NT2/D1 (cell line): ENCODE results near the gene SLC5A10.
"Not testable (repeated sequence)": the region's sequence is repeated elsewhere in the genome, so short reads cannot be mapped to it uniquely, and the experiment has no call there.

Experiments
- DNase-seq: peaks from one replicate; pipeline ENCODE4 v3.0.0-alpha.2; 2011; ENCODE audit warnings: low read depth, low spot score
- H3K27me3 ChIP-seq: 2 replicates; pipeline ENCODE4 v1.6.0; 2011; ENCODE audit warnings: mild to moderate bottlenecking; ENCODE audit not compliant: insufficient read length, insufficient read depth
- H3K36me3 ChIP-seq: 2 replicates; pipeline ENCODE4 v1.6.1; 2011; ENCODE audit warnings: mild to moderate bottlenecking, low read length, mixed read lengths; ENCODE audit not compliant: insufficient read depth, insufficient read length
- H3K4me1 ChIP-seq: 2 replicates; pipeline ENCODE4 v1.5.1; 2011; ENCODE audit not compliant: insufficient read depth, insufficient read length
- H3K4me3 ChIP-seq: 2 replicates; pipeline ENCODE4 v1.5.1; 2011; ENCODE audit warnings: low read depth; ENCODE audit not compliant: insufficient read length
- H3K9ac ChIP-seq: 2 replicates; pipeline ENCODE4 v1.6.0; 2011; ENCODE audit warnings: low read depth; ENCODE audit not compliant: insufficient read length
- H3K9me3 ChIP-seq: 2 replicates; pipeline ENCODE4 v1.5.1; 2011; ENCODE audit warnings: mild to moderate bottlenecking, low read length; ENCODE audit not compliant: insufficient read depth
- SUZ12 ChIP-seq: IDR thresholded peaks from 2 replicates; pipeline ENCODE4 v1.6.1; 2011; ENCODE audit not compliant: insufficient read length, insufficient read depth; ENCODE audit errors: extremely low read depth
- YY1 ChIP-seq: IDR thresholded peaks from 2 replicates; pipeline ENCODE4 v1.6.1; 2011; ENCODE audit not compliant: insufficient read length, insufficient read depth
- ZNF274 ChIP-seq: IDR thresholded peaks from 2 replicates; pipeline ENCODE4 v1.6.1; 2011; ENCODE audit warnings: mild to moderate bottlenecking, low read depth, low read length

SLC5A10 gene

GRCh38 chr17:18919963-18920362, 32.0 kb upstream of the SLC5A10 start:
- H3K36me3 ChIP-seq, result peaks cover 32% of the 10 kb centered on the region
- TF ChIP-seq SUZ12 (no peak), ZNF274 (no peak), YY1 (no peak)

GRCh38 chr17:18920911-18921441, 31.0 kb upstream of the SLC5A10 start:
- Histone ChIP-seq H3K9ac (no peak overlapping the region), H3K36me3 (peaks cover 24% of the 10 kb centered on the region), H3K4me1 (no peaks in the 10 kb centered on the region), H3K27me3 (no peaks in the 10 kb centered on the region), H3K4me3 (no peak overlapping the region), H3K9me3 (no peaks in the 10 kb centered on the region)
- DNase-seq, result no peak
- TF ChIP-seq ZNF274, result no peak
- no peak for TF ChIP-seq YY1
- TF ChIP-seq SUZ12, result no peak

More at GRCh38 chr17:18919963-18920362, 32.0 kb upstream of the SLC5A10 start:
- Histone ChIP-seq H3K9me3 (no peaks in the 10 kb centered on the region), H3K9ac (no peak overlapping the region), H3K4me1 (no peaks in the 10 kb centered on the region), H3K27me3 (no peaks in the 10 kb centered on the region), H3K4me3 (no peak overlapping the region)
- DNase-seq, result no peak

GRCh38 chr17:18921485-18921884, 30.5 kb upstream of the SLC5A10 start:
- H3K9ac ChIP-seq, result no peak overlapping the region
- H3K4me1 ChIP-seq, result no peaks in the 10 kb centered on the region

GRCh38 chr17:18921912-18922451, 30.0 kb upstream of the SLC5A10 start:
- Histone ChIP-seq H3K9me3 (no peaks in the 10 kb centered on the region), H3K4me3 (no peak overlapping the region), H3K27me3 (no peaks in the 10 kb centered on the region), H3K9ac (no peak overlapping the region), H3K4me1 (no peaks in the 10 kb centered on the region), H3K36me3 (peaks cover 22% of the 10 kb centered on the region)
- DNase-seq, result no peak
- no peak for TF ChIP-seq ZNF274
- no peak for TF ChIP-seq SUZ12
- no peak for TF ChIP-seq YY1

More at GRCh38 chr17:18921485-18921884, 30.5 kb upstream of the SLC5A10 start:
- TF ChIP-seq YY1, result no peak
- TF ChIP-seq SUZ12, result no peak
- no peak for TF ChIP-seq ZNF274
- no peak for DNase-seq
- H3K9me3 ChIP-seq, result no peaks in the 10 kb centered on the region
- no peaks in the 10 kb centered on the region for H3K27me3 ChIP-seq
- H3K4me3 ChIP-seq, result no peak overlapping the region
- peaks cover 24% of the 10 kb centered on the region for H3K36me3 ChIP-seq

GRCh38 chr17:18922596-18922995, 29.4 kb upstream of the SLC5A10 start:
- not testable (repeated sequence) for H3K9me3 ChIP-seq, DNase-seq, H3K9ac ChIP-seq, H3K27me3 ChIP-seq, H3K4me1 ChIP-seq, H3K4me3 ChIP-seq
- H3K36me3 ChIP-seq, result peaks cover 22% of the 10 kb centered on the region

- H3K4me3 ChIP-seq, result no peak overlapping the region
- no peaks in the 10 kb centered on the region for H3K27me3 ChIP-seq
- no peaks in the 10 kb centered on the region for H3K9me3 ChIP-seq
- TF ChIP-seq ZNF274, result no peak
- no peak for TF ChIP-seq YY1
- TF ChIP-seq SUZ12, result no peak
- H3K36me3 ChIP-seq, result peaks cover 19% of the 10 kb centered on the region
- no peak for DNase-seq
- H3K9ac ChIP-seq, result no peak overlapping the region
- no peaks in the 10 kb centered on the region for H3K4me1 ChIP-seq
Observed at GRCh38 chr17:18925187-18925586, 26.8 kb upstream of the SLC5A10 start.

GRCh38 chr17:18928628-18929125, 23.3 kb upstream of the SLC5A10 start:
- peaks cover 30% of the 10 kb centered on the region for H3K36me3 ChIP-seq

More at GRCh38 chr17:18928628-18929125, 23.3 kb upstream of the SLC5A10 start:
- DNase-seq, result no peak
- no peak for TF ChIP-seq ZNF274
- no peak for TF ChIP-seq SUZ12
- TF ChIP-seq YY1, result no peak
- Histone ChIP-seq H3K9ac (no peak overlapping the region), H3K9me3 (no peaks in the 10 kb centered on the region), H3K4me3 (no peak overlapping the region), H3K4me1 (no peaks in the 10 kb centered on the region), H3K27me3 (no peaks in the 10 kb centered on the region)
